PFSK-1 (cell line): ENCODE data around the gene POLR1B.

Source experiments
- FOXP2 ChIP-seq: optimal IDR thresholded peaks from 2 replicates; pipeline ENCODE3; 2011; ENCODE audit warnings: borderline replicate concordance, control low read depth, inconsistent platforms; ENCODE audit not compliant: insufficient read depth; ENCODE audit errors: extremely low read length, extremely low read depth
- POLR2AphosphoS5 ChIP-seq: IDR thresholded peaks from 2 replicates; pipeline ENCODE4 v1.6.1; 2012; ENCODE audit warnings: low read depth, mild to moderate bottlenecking, control low read depth, low read length, moderate library complexity
- SIN3A ChIP-seq: IDR thresholded peaks from 2 replicates; pipeline ENCODE4 v1.6.1; 2012; ENCODE audit warnings: mild to moderate bottlenecking, low read length, moderate library complexity, borderline replicate concordance; ENCODE audit not compliant: insufficient read depth
- TAF1 ChIP-seq: IDR thresholded peaks from 2 replicates; pipeline ENCODE4 v1.6.1; 2012; ENCODE audit warnings: low read length, control low read depth, borderline replicate concordance; ENCODE audit not compliant: insufficient read depth
- TF ChIP-seq, protein P1 (sequence below), 2 experiments: IDR thresholded peaks; 2 replicates each; pipeline versions ENCODE4 v1.6.1 to v1.8.0; 2011 to 2012; ENCODE audit warnings: low read depth in 2 of 2, low read length in 2 of 2, control low read depth in 1 of 2, inconsistent platforms in 1 of 2, mild to moderate bottlenecking in 1 of 2, moderate library complexity in 1 of 2; ENCODE audit not compliant: insufficient read depth in 1 of 2

POLR1B gene

DNA sequence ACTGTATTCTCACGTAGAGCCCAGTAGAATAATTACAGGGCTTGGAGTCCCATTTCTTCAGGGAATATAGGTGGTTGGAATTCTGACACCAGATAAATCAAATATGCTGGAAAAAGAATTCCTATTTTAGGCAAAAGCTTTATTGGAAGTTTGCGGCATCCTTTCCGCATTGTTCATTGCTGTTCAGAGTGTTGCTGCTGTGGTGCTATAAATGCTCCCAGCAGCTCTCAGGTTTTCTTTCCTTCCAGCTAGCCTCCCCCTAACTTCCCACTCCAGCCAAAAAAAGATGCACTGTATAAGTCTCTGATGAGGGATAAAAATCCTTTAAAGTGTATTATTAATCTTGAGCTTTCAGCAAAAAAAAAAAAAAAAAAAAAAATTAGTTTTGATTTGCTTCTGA is 25.5 kb upstream of the POLR1B start:
- TF ChIP-seq FOXP2 (no peak), POLR2AphosphoS5 (no peak), SIN3A (no peak), TAF1 (no peak)
- TF ChIP-seq, protein P1, sequence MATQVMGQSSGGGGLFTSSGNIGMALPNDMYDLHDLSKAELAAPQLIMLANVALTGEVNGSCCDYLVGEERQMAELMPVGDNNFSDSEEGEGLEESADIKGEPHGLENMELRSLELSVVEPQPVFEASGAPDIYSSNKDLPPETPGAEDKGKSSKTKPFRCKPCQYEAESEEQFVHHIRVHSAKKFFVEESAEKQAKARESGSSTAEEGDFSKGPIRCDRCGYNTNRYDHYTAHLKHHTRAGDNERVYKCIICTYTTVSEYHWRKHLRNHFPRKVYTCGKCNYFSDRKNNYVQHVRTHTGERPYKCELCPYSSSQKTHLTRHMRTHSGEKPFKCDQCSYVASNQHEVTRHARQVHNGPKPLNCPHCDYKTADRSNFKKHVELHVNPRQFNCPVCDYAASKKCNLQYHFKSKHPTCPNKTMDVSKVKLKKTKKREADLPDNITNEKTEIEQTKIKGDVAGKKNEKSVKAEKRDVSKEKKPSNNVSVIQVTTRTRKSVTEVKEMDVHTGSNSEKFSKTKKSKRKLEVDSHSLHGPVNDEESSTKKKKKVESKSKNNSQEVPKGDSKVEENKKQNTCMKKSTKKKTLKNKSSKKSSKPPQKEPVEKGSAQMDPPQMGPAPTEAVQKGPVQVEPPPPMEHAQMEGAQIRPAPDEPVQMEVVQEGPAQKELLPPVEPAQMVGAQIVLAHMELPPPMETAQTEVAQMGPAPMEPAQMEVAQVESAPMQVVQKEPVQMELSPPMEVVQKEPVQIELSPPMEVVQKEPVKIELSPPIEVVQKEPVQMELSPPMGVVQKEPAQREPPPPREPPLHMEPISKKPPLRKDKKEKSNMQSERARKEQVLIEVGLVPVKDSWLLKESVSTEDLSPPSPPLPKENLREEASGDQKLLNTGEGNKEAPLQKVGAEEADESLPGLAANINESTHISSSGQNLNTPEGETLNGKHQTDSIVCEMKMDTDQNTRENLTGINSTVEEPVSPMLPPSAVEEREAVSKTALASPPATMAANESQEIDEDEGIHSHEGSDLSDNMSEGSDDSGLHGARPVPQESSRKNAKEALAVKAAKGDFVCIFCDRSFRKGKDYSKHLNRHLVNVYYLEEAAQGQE (IDR thresholded peaks at IDR 0.05; ENCODE audit: insufficient read depth in 1 of 2, low read depth in 2 of 2, low read length in 2 of 2), result no peak

DNA sequence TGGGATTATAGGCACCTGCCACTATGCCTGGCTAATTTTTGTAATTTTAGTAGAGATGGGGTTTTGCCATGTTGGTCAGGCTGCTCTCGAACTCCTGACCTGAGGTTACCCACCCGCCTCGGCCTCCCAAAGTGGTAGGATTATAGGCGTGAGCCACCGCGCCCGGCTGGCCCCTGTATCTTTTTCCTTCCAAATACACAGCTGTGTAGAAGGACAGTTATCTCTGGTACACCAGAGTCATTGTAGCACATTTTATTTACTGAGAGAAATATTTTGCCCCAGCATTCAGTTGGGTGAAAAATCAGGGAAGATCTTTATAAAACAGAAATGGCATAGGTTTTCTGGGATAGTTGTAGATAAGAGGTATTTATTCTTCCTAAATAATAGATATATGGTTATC is 23.5 kb upstream of the POLR1B start:
- TF ChIP-seq, protein P1 (IDR thresholded peaks at IDR 0.05; ENCODE audit: insufficient read depth in 1 of 2, low read depth in 2 of 2, low read length in 2 of 2), result no peak
- TF ChIP-seq POLR2AphosphoS5, result no peak

DNA sequence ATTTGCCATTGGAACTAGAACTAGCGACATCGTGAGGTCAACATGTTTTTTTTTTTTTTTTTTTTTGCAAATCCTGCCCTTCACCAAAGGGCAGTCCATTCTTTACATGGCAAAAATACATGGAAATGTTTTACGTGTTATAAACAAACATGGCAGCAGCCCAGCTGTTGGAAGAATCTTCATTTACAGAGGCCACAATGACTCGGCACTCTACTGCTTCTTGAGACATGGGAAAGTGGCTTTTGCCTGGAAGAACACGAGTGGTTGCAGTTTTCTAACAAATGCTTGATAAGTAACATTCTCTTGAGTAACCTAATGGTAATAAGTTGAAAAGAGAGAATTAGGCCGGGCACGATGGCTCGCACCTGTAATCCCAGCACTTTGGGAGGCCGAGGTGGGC is 22.8 kb upstream of the POLR1B start:
- no peak for TF ChIP-seq FOXP2

DNA sequence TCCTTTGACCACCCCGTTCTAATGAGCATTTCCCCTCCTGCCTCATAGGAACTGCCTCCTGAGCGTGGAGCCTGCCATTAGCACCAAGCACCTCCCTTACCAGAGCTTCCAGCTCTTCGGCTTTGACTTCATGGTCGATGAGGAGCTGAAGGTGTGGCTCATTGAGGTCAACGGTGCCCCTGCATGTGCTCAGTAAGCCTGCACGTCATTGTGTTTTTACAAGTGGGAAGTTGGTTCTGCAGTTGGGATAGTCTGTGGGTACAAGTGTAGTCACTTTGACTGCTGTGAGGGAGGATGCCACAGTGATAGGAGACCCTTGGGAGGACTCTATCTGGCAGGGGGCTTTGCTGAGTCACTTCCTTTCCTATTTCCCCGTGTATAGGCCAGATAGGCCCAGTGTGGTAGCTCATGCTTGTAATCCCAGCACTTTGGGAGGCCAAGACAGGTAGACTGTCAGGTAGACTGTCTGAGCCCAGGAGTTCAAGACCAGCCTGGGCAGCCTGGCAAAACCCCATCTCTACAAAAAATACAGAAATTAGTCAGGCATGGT is 22.0 kb upstream of the POLR1B start:
- no peak for TF ChIP-seq FOXP2

DNA sequence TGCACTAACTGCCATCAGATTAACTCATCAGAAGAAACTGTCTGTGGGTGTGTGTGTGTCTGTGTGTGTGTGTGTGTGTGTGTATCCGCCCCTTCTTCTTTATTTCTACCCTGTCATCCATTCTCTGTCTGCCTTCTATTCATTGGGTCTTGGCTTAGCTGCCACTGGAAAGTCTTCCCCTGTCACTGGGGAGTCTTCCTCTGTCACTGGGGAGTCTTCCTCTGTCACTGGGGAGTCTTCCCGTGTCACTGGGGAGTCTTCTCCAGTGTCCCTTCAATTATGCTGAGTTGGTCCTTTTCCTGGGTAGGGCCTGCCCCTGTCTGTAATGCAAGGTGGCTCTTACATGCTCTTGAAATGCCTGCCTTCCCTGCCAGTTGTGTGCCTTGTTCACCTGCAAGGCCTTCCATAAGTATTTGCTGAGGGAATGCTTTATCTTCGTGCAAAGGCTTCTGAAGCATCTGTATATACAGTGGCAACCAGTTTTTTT is 18.9 kb upstream of the POLR1B start:
- TF ChIP-seq POLR2AphosphoS5, result no peak
- no peak for TF ChIP-seq SIN3A
- TF ChIP-seq TAF1, result no peak
- no peak for TF ChIP-seq FOXP2
- TF ChIP-seq, protein P1 (IDR thresholded peaks at IDR 0.05; ENCODE audit: insufficient read depth in 1 of 2, low read depth in 2 of 2, low read length in 2 of 2), result no peak

DNA sequence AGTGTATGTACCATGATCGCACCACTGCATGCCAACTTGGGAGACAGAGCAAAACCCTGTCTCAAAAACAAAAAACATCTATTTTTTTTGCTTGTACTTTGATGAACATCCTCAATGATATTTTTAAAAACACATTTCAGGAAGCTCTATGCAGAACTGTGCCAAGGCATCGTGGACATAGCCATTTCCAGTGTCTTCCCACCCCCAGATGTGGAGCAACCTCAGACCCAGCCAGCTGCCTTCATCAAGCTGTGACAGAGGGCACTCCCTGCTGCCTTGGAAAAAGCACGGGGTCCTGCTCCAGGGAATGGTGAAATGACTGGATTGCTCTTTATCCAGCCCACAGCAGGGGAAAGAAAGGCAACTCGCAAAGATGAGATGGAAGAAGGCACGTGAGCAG is 13.7 kb upstream of the POLR1B start:
- TF ChIP-seq POLR2AphosphoS5, result no peak
- TF ChIP-seq SIN3A, result no peak
- TF ChIP-seq FOXP2, result no peak
- TF ChIP-seq, protein P1 (IDR thresholded peaks at IDR 0.05; ENCODE audit: insufficient read depth in 1 of 2, low read depth in 2 of 2, low read length in 2 of 2), result no peak
- TF ChIP-seq TAF1, result no peak
